Tibial artery (tissue), 4 donors: Measurements from ENCODE around the gene RECQL5.
"Not testable (repeated sequence)": the region's sequence is repeated elsewhere in the genome, so short reads cannot be mapped to it uniquely, and the experiment has no call there.

ENCODE experiments used
- DNase-seq, 2 donors: peaks; one replicate each; pipeline ENCODE4 v3.0.0-alpha.2; 2019
- H3K27ac ChIP-seq, 2 donors: fragments of 200-600 bp; sonication (generic) in 1 of 2; 1 replicate in 1 of 2; 2 replicates in 1 of 2; pipeline ENCODE4 v1.5.1; 2018 to 2019; ENCODE audit warnings: mild to moderate bottlenecking in 1 of 2
- H3K27me3 ChIP-seq, 2 donors: fragments of 200-600 bp; sonication (generic) in 1 of 2; one replicate each; pipeline versions ENCODE4 v1.5.1 to v1.6.0; 2016 to 2019
- H3K36me3 ChIP-seq, 3 donors: fragments of 200-600 bp; sonication (generic) in 2 of 3; one replicate each; pipeline ENCODE4 v1.5.1; 2016 to 2019; ENCODE audit warnings: mild to moderate bottlenecking in 2 of 3
- H3K4me1 ChIP-seq, 4 donors: fragments of 200-600 bp; sonication (generic) in 2 of 4; 1 replicate in 3 of 4; 2 replicates in 1 of 4; pipeline ENCODE4 v1.5.1; 2016 to 2019
- H3K4me3 ChIP-seq, 2 donors: fragments of 200-600 bp; sonication (generic) in 1 of 2; 1 replicate in 1 of 2; 2 replicates in 1 of 2; pipeline ENCODE4 v1.5.1; 2018 to 2019; ENCODE audit warnings: mild to moderate bottlenecking in 2 of 2
- H3K9me3 ChIP-seq, 3 donors: fragments of 200-600 bp; sonication (generic) in 1 of 3; one replicate each; pipeline ENCODE4 v1.5.1; 2016 to 2019
- intact Hi-C: fragments of 100-400 bp; cut with DNase I; formaldehyde crosslinking; loops from one replicate; pipeline ENCODE4 v1.15.0; 2023; ENCODE audit warnings: low total_unique reads
- TF ChIP-seq, protein P1 (sequence below), 2 experiments: fragments of 200-600 bp in 1 of 2; fragments of 450-650 bp in 1 of 2; IDR thresholded peaks; one replicate each; pipeline ENCODE4 v1.5.1; 2017 to 2019; ENCODE audit warnings: antibody characterized with exemption in 2 of 2, mild to moderate bottlenecking in 1 of 2, moderate library complexity in 1 of 2

Gene RECQL5

GRCh38 chr17:75595284-75595919 lies 71.6 kb downstream of the RECQL5 start:
- intact Hi-C loops = no loop called here
- Histone ChIP-seq H3K27ac (no peak overlapping the region), H3K4me3 (no peak overlapping the region), H3K4me1 (no peaks in the 10 kb centered on the region), H3K9me3 (no peaks in the 10 kb centered on the region), H3K36me3 (peaks cover 0 to 6% (median 0%) of the 10 kb centered on the region in 3 donors), H3K27me3 (peaks cover 0 to 3% of the 10 kb centered on the region in 2 donors)
- TF ChIP-seq, protein P1, sequence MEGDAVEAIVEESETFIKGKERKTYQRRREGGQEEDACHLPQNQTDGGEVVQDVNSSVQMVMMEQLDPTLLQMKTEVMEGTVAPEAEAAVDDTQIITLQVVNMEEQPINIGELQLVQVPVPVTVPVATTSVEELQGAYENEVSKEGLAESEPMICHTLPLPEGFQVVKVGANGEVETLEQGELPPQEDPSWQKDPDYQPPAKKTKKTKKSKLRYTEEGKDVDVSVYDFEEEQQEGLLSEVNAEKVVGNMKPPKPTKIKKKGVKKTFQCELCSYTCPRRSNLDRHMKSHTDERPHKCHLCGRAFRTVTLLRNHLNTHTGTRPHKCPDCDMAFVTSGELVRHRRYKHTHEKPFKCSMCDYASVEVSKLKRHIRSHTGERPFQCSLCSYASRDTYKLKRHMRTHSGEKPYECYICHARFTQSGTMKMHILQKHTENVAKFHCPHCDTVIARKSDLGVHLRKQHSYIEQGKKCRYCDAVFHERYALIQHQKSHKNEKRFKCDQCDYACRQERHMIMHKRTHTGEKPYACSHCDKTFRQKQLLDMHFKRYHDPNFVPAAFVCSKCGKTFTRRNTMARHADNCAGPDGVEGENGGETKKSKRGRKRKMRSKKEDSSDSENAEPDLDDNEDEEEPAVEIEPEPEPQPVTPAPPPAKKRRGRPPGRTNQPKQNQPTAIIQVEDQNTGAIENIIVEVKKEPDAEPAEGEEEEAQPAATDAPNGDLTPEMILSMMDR (IDR thresholded peaks at IDR 0.05) = no peak
- DNase-seq = no peak

DNA sequence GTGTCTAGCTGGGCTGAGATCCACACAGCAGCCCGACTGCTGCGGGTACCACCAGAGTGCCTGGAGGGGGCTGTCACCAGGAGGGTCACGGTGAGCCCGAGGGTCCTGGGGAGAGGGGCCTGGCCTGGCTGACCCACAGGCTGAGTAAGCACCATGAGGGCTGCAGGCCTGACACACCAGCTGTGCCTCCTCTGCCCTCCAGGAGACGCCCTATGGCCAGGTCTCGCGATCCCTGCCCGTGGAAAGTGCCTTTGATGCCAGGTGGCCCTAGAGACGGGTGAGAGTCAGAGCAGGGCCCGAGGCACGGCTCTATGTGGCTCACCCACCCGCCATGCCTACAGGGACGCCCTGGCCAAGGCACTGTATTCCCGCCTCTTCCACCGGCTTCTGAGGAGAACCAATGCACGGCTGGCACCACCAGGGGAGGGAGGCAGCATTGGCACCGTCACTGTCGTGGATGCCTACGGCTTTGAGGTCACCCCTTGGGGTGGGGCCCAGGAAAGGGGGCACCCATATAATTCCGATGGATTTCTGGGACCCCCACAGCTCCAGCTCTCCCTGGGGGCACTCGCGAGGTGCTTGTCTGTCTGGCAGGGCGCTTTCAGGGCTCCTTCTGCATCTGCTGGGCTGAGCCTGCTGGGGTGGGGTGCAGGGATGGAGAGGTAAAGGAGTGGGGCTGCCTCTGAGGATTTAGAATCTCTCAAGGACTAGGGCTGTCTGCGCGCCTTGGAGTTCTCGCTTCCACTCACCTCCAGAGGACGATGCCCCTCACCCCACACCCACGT lies 72.3 kb downstream of the RECQL5 start:
- Histone ChIP-seq H3K4me1 (peaks cover 0 to 6% (median 3%) of the 10 kb centered on the region in 4 donors), H3K27me3 (peaks cover 0 to 3% of the 10 kb centered on the region in 2 donors), H3K27ac (no peak overlapping the region), H3K9me3 (no peaks in the 10 kb centered on the region), H3K4me3 (no peak overlapping the region), H3K36me3 (peaks cover 0 to 6% (median 0%) of the 10 kb centered on the region in 3 donors)
- intact Hi-C loops = no loop called here
- DNase-seq = peak in 1 of 2 donors; percentile 63
- TF ChIP-seq, protein P1 (IDR thresholded peaks at IDR 0.05) = no peak

- H3K4me3 ChIP-seq, H3K9me3 ChIP-seq, H3K27ac ChIP-seq, DNase-seq, intact Hi-C loops, H3K27me3 ChIP-seq, H3K36me3 ChIP-seq: not testable (repeated sequence)
- peaks cover 0 to 17% (median 9%) of the 10 kb centered on the region in 4 donors for H3K4me1 ChIP-seq
Measured at GRCh38 chr17:75593430-75593829, 73.5 kb downstream of the RECQL5 start.

GRCh38 chr17:75592348-75593020 lies 74.5 kb downstream of the RECQL5 start:
- Histone ChIP-seq H3K27me3 (peaks cover 0 to 7% of the 10 kb centered on the region in 2 donors), H3K4me3 (no peak overlapping the region), H3K27ac (no peak overlapping the region), H3K36me3 (peaks cover 0 to 6% (median 0%) of the 10 kb centered on the region in 3 donors), H3K9me3 (no peaks in the 10 kb centered on the region), H3K4me1 (peaks cover 0 to 26% (median 18%) of the 10 kb centered on the region in 4 donors)
- no peak for DNase-seq
- intact Hi-C loops = no loop called here
- TF ChIP-seq, protein P1 (IDR thresholded peaks at IDR 0.05) = no peak

DNA sequence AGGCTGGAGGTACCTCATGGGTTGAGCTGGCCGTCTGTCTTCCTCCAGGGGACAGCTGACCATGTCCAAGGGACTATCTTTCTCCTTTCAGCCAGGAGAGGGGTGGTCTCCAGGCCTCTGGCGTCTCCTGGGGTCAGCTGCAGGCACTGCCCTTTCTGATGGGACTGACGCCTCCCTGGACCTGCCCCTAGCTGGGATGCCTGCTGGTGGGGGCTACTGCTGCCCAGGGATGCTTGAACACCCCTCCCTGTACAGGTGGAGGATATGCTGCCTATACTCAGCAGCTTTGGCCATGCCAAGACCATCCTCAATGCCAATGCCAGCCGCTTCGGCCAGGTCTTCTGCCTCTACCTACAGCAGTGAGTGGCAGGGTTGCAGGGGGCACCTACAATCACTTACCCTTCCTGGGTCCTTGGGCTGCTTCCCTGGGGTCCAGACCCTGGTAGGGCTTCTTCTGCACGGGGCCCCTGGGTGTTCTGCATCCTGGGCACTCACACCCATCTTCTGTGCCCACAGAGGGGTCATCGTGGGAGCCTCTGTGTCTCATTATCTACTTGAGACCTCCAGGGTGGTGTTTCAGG lies 75.1 kb downstream of the RECQL5 start:
- H3K27me3 ChIP-seq = peaks cover 0 to 8% of the 10 kb centered on the region in 2 donors
- DNase-seq = no peak
- intact Hi-C loops = no loop called here
- peaks cover 0 to 6% (median 0%) of the 10 kb centered on the region in 3 donors for H3K36me3 ChIP-seq
- no peaks in the 10 kb centered on the region for H3K9me3 ChIP-seq
- peaks cover 0 to 27% (median 19%) of the 10 kb centered on the region in 4 donors for H3K4me1 ChIP-seq
- TF ChIP-seq, protein P1 (IDR thresholded peaks at IDR 0.05) = no peak
- no peak overlapping the region for H3K4me3 ChIP-seq
- no peak overlapping the region for H3K27ac ChIP-seq
